Right lung (tissue), 5 donors: Measurements from ENCODE around the gene ASAP2. TPM values are rescaled to one million over a fixed set of nuclear protein-coding genes. Genes with fewer than 3 reads are reported as not detected.
"Not testable (repeated sequence)": the region's sequence is repeated elsewhere in the genome, so short reads cannot be mapped to it uniquely, and the experiment has no call there.

ENCODE experiments used
- DNase-seq, 2 donors: peaks; one replicate each; pipeline ENCODE4 v3.0.0-alpha.2; 2013
- polyA plus RNA-seq, 5 donors: library from polyadenylated mRNA; unstranded; fragments of 120-200 nt; gene quantifications; one replicate each; pipeline versions ENCODE4 v1.2.1 to v1.2.3, GENCODE V29; 2013; ENCODE audit warnings: inconsistent platforms in 1 of 5, low replicate concordance in 1 of 5; ENCODE audit not compliant: insufficient read length in 5 of 5, insufficient read depth in 1 of 5

Gene ASAP2
- polyA plus RNA-seq, 5 donors: 22.4 to 36.3 (median 33.7) TPM

- no peak for DNase-seq
These were observed 43.5 kb downstream of the ASAP2 start for GRCh38 chr2:9250091-9250490.

GRCh38 chr2:9250498-9251153 is 44.0 kb downstream of the ASAP2 start:
- DNase-seq: no peak

GRCh38 chr2:9251154-9252001 is 44.8 kb downstream of the ASAP2 start:
- no peak for DNase-seq

GRCh38 chr2:9252002-9252357 is 45.4 kb downstream of the ASAP2 start:
- DNase-seq: no peak

GRCh38 chr2:9255416-9255815 is 48.8 kb downstream of the ASAP2 start:
- DNase-seq: no peak

GRCh38 chr2:9256147-9256546 is 49.5 kb downstream of the ASAP2 start:
- DNase-seq: no peak

GRCh38 chr2:9256570-9257043 is 50.0 kb downstream of the ASAP2 start:
- DNase-seq: no peak

- no peak for DNase-seq
These were observed 51.9 kb downstream of the ASAP2 start for GRCh38 chr2:9258501-9258900.

- DNase-seq: no peak
These were observed 52.4 kb downstream of the ASAP2 start for GRCh38 chr2:9258953-9259399.

GRCh38 chr2:9260464-9260918 is 53.9 kb downstream of the ASAP2 start:
- no peak for DNase-seq

- no peak for DNase-seq
These were observed 54.7 kb downstream of the ASAP2 start for GRCh38 chr2:9261231-9261883.

- DNase-seq: no peak
These were observed 56.1 kb downstream of the ASAP2 start for GRCh38 chr2:9262671-9263171.

- DNase-seq: no peak
These were observed 56.8 kb downstream of the ASAP2 start for GRCh38 chr2:9263428-9263827.

GRCh38 chr2:9264301-9264700 is 57.7 kb downstream of the ASAP2 start:
- no peak for DNase-seq

GRCh38 chr2:9266711-9267110 is 60.1 kb downstream of the ASAP2 start:
- no peak for DNase-seq

GRCh38 chr2:9267286-9267685 is 60.7 kb downstream of the ASAP2 start:
- not testable (repeated sequence) for DNase-seq

- no peak for DNase-seq
These were observed 61.9 kb downstream of the ASAP2 start for GRCh38 chr2:9268301-9269080.

- DNase-seq: no peak
These were observed 62.7 kb downstream of the ASAP2 start for GRCh38 chr2:9269295-9269694.

GRCh38 chr2:9269695-9270360 is 63.2 kb downstream of the ASAP2 start:
- DNase-seq: no peak

GRCh38 chr2:9271091-9271490 is 64.5 kb downstream of the ASAP2 start:
- DNase-seq: no peak

GRCh38 chr2:9271691-9272090 is 65.1 kb downstream of the ASAP2 start:
- DNase-seq: no peak
